AG09309 (cell line): ENCODE results near the gene NRM.
"Not testable (repeated sequence)": the region's sequence is repeated elsewhere in the genome, so short reads cannot be mapped to it uniquely, and the experiment has no call there.

Source experiments
- DNase-seq: peaks from one replicate; pipeline ENCODE4 v3.0.0-alpha.2; 2010; ENCODE audit warnings: low read depth
- H3K4me3 ChIP-seq: 2 replicates; pipeline ENCODE4 v1.5.1; 2011; ENCODE audit warnings: mild to moderate bottlenecking, low read depth, low read length, moderate library complexity; ENCODE audit not compliant: control insufficient read depth
- CTCF ChIP-seq: IDR thresholded peaks from 2 replicates; pipeline ENCODE4 v1.5.1; 2011; ENCODE audit warnings: mild to moderate bottlenecking, low read depth, low read length, inconsistent platforms; ENCODE audit not compliant: insufficient read depth, control insufficient read depth; ENCODE audit errors: missing control alignments

Gene NRM

GRCh38 chr6:30722280-30723112 lies 31.7 kb upstream of the NRM start:
- H3K4me3 ChIP-seq, result peak overlapping the region; percentile 96
- TF ChIP-seq CTCF, result peak; percentile 90
- no peak for DNase-seq

GRCh38 chr6:30722025-30722279 lies 31.2 kb upstream of the NRM start:
- H3K4me3 ChIP-seq, result peak overlapping the region; percentile 96
- not testable (repeated sequence) for DNase-seq

- H3K4me3 ChIP-seq, result peak overlapping the region; percentile 96
- DNase-seq, result no peak
- peak; percentile 32 for TF ChIP-seq CTCF
Observed at GRCh38 chr6:30721198-30722024, 30.6 kb upstream of the NRM start.

GRCh38 chr6:30720738-30721197 lies 30.0 kb upstream of the NRM start:
- TF ChIP-seq CTCF, result no peak
- peak overlapping the region; percentile 59 for H3K4me3 ChIP-seq
- no peak for DNase-seq

GRCh38 chr6:30719791-30720737 lies 29.3 kb upstream of the NRM start, which contains the start of gene TUBB:
TUBB (plus strand) TSS chr6:30720352; CDS start chr6:30720507, 155 bp downstream.
- H3K4me3 ChIP-seq, result peak within 1 kb of the TSS; percentile 60
- TF ChIP-seq CTCF, result no peak
- peak; percentile 90 for DNase-seq

GRCh38 chr6:30719356-30719755 lies 28.6 kb upstream of the NRM start:
- no peak for DNase-seq

GRCh38 chr6:30717845-30718720 lies 27.3 kb upstream of the NRM start:
- peak overlapping the region; percentile 18 for H3K4me3 ChIP-seq
- not testable (repeated sequence) for DNase-seq

More at GRCh38 chr6:30719356-30719755, 28.6 kb upstream of the NRM start:
- H3K4me3 ChIP-seq, result peak overlapping the region; percentile 60
- TF ChIP-seq CTCF, result no peak
